ENCODE data around the gene MRFAP1L1.

MRFAP1L1 gene

GRCh38 chr4:6699388-6699787 is 10.3 kb downstream of the MRFAP1L1 start:
- H2AFZ ChIP-seq (ENCODE audit: low read length), result no peak overlapping the region
- H3K9me3 ChIP-seq (replicated peaks; ENCODE audit: insufficient read depth, low read length), result no peaks in the 10 kb centered on the region
- no peaks in the 10 kb centered on the region for H3K36me3 ChIP-seq (replicated peaks; ENCODE audit: insufficient read depth, low read length)
- no peaks in the 10 kb centered on the region for H3K27me3 ChIP-seq (replicated peaks; ENCODE audit: insufficient read depth, low read length)
- no peaks in the 10 kb centered on the region for H3F3A ChIP-seq (ENCODE audit: insufficient read depth, low read length)
- TF ChIP-seq EZH2phosphoT487 (IDR thresholded peaks at IDR 0.05; ENCODE audit: low read length) (no peak), CTCF (IDR thresholded peaks at IDR 0.05; ENCODE audit: low read length) (no peak), EZH2 (optimal IDR thresholded peaks at IDR 0.05; ENCODE audit: low read depth, low read length) (no peak)
- no peak overlapping the region for H3K4me2 ChIP-seq (ENCODE audit: low read depth, low read length)
- no peak overlapping the region for H3K9ac ChIP-seq (ENCODE audit: low read length)
- no peak overlapping the region for H3K27ac ChIP-seq (ENCODE audit: low read length)
- H4K20me1 ChIP-seq (ENCODE audit: insufficient read depth, low read length), result no peaks in the 10 kb centered on the region
- H3K9me2 ChIP-seq (replicated peaks; ENCODE audit: insufficient read depth, low read length), result no peaks in the 10 kb centered on the region
- no peak overlapping the region for H3K4me3 ChIP-seq (ENCODE audit: low read length)
- no peaks in the 10 kb centered on the region for H3K4me1 ChIP-seq (ENCODE audit: low read length)
- DNase-seq, result no peak
- H3K79me2 ChIP-seq (ENCODE audit: low read length), result no peaks in the 10 kb centered on the region

- Histone ChIP-seq H3K79me2 (ENCODE audit: low read length) (no peaks in the 10 kb centered on the region), H3K27me3 (replicated peaks; ENCODE audit: insufficient read depth, low read length) (no peaks in the 10 kb centered on the region), H4K20me1 (ENCODE audit: insufficient read depth, low read length) (no peaks in the 10 kb centered on the region), H3K4me2 (ENCODE audit: low read depth, low read length) (no peak overlapping the region), H3K9me2 (replicated peaks; ENCODE audit: insufficient read depth, low read length) (no peaks in the 10 kb centered on the region), H3K4me3 (ENCODE audit: low read length) (no peak overlapping the region), H3K27ac (ENCODE audit: low read length) (no peak overlapping the region), H3K4me1 (ENCODE audit: low read length) (no peaks in the 10 kb centered on the region), H3K9ac (ENCODE audit: low read length) (no peak overlapping the region), H3F3A (ENCODE audit: insufficient read depth, low read length) (no peaks in the 10 kb centered on the region), H3K36me3 (replicated peaks; ENCODE audit: insufficient read depth, low read length) (no peaks in the 10 kb centered on the region), H3K9me3 (replicated peaks; ENCODE audit: insufficient read depth, low read length) (no peaks in the 10 kb centered on the region), H2AFZ (ENCODE audit: low read length) (no peak overlapping the region)
- TF ChIP-seq CTCF (IDR thresholded peaks at IDR 0.05; ENCODE audit: low read length) (no peak), EZH2phosphoT487 (IDR thresholded peaks at IDR 0.05; ENCODE audit: low read length) (no peak), EZH2 (optimal IDR thresholded peaks at IDR 0.05; ENCODE audit: low read depth, low read length) (no peak)
- no peak for DNase-seq
Observed at GRCh38 chr4:6697131-6697530, 12.5 kb downstream of the MRFAP1L1 start.

DNA sequence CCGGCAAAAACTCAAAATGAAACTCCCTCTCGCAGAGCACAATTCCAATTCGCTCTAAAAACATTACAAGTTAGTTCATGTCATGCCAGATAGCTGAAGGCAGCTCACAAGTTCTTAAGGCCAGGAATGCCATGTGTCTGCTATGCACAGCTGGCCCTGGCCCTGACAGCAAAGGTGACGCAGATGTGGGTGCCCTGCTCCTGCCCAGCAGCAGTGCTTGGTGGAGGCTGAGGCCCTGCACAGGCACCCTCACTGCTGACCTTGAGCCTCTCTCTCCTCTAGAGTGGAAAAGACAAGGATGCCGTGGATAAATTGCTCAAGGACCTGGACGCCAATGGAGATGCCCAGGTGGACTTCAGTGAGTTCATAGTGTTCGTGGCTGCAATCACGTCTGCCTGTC is 13.1 kb downstream of the MRFAP1L1 start:
- no peaks in the 10 kb centered on the region for H3K27me3 ChIP-seq (replicated peaks; ENCODE audit: insufficient read depth, low read length)
- H3K36me3 ChIP-seq (replicated peaks; ENCODE audit: insufficient read depth, low read length), result no peaks in the 10 kb centered on the region
- H4K20me1 ChIP-seq (ENCODE audit: insufficient read depth, low read length), result no peaks in the 10 kb centered on the region
- no peaks in the 10 kb centered on the region for H3K79me2 ChIP-seq (ENCODE audit: low read length)
- TF ChIP-seq EZH2 (optimal IDR thresholded peaks at IDR 0.05; ENCODE audit: low read depth, low read length), result no peak
- TF ChIP-seq EZH2phosphoT487 (IDR thresholded peaks at IDR 0.05; ENCODE audit: low read length), result no peak
- no peak for TF ChIP-seq CTCF (IDR thresholded peaks at IDR 0.05; ENCODE audit: low read length)
- no peak overlapping the region for H3K9ac ChIP-seq (ENCODE audit: low read length)
- H2AFZ ChIP-seq (ENCODE audit: low read length), result no peak overlapping the region
- DNase-seq, result no peak
- no peak overlapping the region for H3K27ac ChIP-seq (ENCODE audit: low read length)
- H3K4me3 ChIP-seq (ENCODE audit: low read length), result no peak overlapping the region
- H3F3A ChIP-seq (ENCODE audit: insufficient read depth, low read length), result no peaks in the 10 kb centered on the region
- no peaks in the 10 kb centered on the region for H3K4me1 ChIP-seq (ENCODE audit: low read length)
- H3K4me2 ChIP-seq (ENCODE audit: low read depth, low read length), result no peak overlapping the region
- no peaks in the 10 kb centered on the region for H3K9me3 ChIP-seq (replicated peaks; ENCODE audit: insufficient read depth, low read length)
- no peaks in the 10 kb centered on the region for H3K9me2 ChIP-seq (replicated peaks; ENCODE audit: insufficient read depth, low read length)
